NCI-H2107 treated with DMSO at 0.1 percent for 48 hours (cell line): ENCODE measurements around the gene SGIP1.

ENCODE experiments used
- DNase-seq: peaks from one replicate; lab custom pipeline; 2025; ENCODE audit not compliant: unreplicated experiment; lab: John Stamatoyannopoulos, UW

Gene SGIP1

DNA sequence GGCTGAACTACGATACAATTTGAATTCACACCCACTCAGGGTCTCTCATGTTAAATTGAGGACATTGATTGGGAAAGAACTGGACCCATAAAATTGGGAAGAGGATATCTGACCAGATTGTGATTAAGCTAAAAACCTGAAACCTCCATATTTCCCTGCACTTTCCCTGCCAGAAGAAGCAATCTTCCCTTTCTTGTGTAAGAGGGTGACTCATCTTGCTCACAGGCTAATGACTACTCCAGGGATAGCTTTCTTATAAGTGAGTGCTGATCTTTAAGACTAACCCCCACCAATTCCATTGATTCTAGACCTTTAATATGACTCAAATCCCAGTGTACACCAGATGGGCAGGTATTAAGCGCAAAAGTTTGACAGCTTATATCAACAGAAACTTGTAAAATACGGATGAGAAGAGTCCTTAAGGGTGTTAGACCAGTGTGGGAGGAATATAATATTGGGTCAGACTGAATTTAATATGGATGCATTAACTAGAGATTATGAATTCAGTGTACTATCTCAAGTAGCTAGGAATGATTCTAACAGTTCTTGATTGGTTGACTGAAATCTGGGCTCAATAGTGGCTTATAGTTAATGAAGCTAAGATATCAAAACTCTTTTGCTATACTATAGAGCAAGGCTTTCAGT is 12.1 kb upstream of the SGIP1 start:
- DNase-seq: no peak

GRCh38 chr1:66523562-66523961 is 10.4 kb upstream of the SGIP1 start:
- no peak for DNase-seq

DNA sequence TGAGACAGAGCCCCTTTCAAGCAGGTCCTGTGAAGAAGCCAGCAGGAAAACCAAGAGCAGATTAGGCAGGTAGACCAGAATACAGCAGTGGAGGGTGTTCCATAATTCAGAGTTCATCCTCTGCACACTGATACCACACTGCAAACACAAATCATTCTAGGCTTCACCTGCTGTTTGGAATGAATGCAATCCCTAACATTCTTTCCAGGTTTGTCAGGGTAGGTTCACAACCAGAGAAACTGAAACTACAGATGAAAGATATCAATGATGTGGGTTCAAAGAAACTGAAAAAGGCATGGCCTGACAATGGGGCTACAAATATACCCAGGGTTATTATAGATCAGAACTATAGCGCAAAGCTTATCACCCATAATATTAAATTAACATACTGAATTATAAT is 8.9 kb upstream of the SGIP1 start:
- DNase-seq: no peak

DNA sequence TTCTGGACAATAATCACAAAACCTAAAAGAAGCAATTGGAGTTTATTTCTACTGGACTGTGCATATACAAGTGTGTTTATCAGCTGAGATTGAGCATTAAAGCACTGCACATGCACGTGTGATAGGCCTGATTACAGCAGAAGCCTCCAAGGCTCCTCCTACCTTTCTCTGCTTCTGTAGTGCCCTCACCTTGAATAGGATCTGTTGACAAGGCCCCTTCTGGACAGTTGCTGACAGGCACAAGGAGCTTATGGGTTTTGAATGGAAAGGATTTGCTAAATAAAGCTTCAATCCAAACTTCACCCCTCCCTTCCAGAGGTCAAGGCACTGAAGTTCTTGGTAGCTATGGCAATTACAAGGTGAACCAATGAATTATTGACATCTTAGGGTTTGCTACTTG is 7.9 kb upstream of the SGIP1 start:
- no peak for DNase-seq

- no peak for DNase-seq
These were observed 7.0 kb upstream of the SGIP1 start for GRCh38 chr1:66526991-66527390.

DNA sequence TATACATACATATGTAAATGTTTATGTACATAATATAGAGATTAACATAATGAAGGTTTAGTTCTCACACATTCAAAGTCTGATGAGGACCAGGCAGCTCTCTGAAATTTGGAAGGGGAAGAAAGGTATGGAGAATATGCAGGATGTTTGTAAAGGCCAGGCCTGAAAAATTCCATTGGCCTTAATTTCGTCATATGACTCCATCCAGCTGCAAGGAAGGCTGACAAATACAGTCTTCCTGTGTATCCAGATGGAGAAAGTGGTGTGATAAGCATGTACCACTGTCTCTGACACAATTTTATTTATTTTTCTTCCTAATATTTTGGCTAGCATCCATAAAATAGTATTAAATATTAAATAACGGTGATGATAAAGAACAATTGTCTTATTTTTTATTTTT is 6.3 kb upstream of the SGIP1 start:
- DNase-seq: no peak

- no peak for DNase-seq
These were observed 5.4 kb upstream of the SGIP1 start for GRCh38 chr1:66528580-66528979.

DNA sequence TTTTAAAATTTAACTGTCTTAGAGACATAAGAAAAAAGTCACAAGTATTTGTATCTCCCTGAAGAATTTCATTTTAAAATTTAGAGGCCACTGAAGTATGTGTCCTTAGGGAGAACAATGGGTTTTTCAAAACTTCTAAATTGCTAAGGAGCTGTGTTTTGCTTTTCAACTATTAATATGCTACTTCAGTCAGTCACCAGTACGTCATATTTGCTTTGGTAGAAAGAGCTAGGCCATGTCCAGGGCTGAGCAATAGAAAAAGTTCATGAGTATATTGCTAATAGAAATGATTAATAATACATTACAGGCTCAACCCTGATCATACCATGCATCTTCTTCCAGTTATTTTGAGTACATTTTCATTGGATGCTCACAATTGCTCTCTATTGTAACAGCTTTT is 1.7 kb upstream of the SGIP1 start:
- no peak for DNase-seq

- DNase-seq: peak; percentile 73
These were observed 862 bp upstream of the SGIP1 start for GRCh38 chr1:66532798-66533783.

DNA sequence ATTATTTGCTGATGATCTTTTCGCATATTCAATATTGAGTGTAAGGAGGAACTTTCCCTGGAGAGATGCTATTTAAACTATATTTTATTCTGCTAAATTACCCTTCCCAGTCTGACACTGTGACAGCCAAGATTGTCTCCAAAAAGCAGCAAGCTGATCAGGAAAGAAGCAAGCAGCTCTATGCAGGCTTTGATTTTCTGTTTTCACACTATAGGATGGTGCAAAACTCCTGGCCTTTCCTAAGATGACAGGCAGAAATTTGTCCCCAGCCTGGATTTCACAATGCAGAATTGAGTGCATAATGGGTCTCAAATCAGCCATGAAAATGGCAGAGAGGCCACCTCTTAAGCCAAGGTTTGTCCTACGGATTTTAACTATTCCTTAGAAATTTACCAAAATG is 1.1 kb downstream of the SGIP1 start:
- no peak for DNase-seq

- no peak for DNase-seq
These were observed 1.9 kb downstream of the SGIP1 start for GRCh38 chr1:66535853-66536252.

- no peak for DNase-seq
These were observed 3.8 kb downstream of the SGIP1 start for GRCh38 chr1:66537718-66538117.

- DNase-seq: no peak
These were observed 5.5 kb downstream of the SGIP1 start for GRCh38 chr1:66539491-66539890.

GRCh38 chr1:66540434-66541032 is 6.6 kb downstream of the SGIP1 start:
- no peak for DNase-seq

DNA sequence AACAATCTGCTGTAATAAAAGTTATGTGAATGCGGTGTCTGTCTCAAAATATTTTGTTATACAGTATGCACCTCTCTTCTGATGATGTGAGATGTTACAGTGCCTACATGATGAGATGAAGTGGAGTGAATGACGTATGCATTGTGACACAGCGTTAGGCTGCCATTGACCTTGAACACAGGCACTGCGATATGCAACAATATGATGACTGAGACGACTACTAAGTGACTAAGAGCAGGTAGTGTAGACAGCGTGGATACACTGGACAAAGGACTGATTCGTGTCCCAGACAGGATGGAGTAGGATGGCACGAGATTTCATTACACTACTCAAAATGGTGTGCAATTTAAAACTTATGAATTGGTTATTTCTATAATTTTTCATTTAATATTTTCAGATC is 8.4 kb downstream of the SGIP1 start:
- no peak for DNase-seq

- DNase-seq: peak; percentile 95
These were observed 9.1 kb downstream of the SGIP1 start for GRCh38 chr1:66542811-66543767.

- DNase-seq: no peak
These were observed 12.3 kb downstream of the SGIP1 start for GRCh38 chr1:66546047-66546810.

DNA sequence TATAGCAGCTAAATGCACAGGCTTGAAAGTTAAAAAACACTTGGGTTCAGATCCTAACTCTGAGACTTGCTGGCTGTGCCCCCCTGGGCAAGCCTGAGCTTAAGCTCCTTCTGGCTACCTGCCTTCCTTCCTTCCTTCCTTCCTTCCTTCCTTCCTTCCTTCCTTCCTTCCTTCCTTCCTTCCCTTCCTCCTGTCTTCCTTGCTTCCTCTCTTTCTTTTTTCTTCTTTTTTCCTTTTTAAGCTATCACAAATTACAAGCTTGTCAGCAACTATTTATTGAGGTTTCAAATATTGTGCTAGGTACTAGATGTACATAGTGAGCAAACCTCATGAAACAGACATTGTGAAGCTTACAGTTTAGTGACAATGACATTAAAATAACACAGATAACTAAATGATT is 15.1 kb downstream of the SGIP1 start:
- no peak for DNase-seq

- DNase-seq: no peak
These were observed 16.3 kb downstream of the SGIP1 start for GRCh38 chr1:66550243-66550642.

DNA sequence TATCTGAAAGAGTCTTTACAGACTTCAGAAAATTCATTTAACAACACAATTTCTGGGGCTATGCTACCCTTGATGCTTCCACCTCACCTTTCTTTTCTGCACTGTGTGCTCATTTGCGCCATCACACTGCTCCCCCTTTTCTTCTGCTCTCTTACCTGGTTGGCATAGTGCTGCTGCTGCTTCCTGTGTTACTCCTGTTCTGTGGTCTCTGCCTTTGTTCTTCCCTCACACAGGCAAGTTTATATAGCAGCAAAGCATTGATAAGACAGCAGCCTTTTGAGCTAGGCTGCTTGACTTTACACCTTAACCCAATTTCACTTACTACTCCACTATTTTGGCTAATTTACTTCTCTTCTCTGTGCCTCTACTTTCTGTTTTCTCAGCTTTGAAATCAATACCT is 18.3 kb downstream of the SGIP1 start:
- DNase-seq: peak; percentile 5
